ENCODE results near the gene MADD.

The MADD gene

GRCh38 chr11:47260366-47260765, 9.6 kb upstream of the MADD start:
- Histone ChIP-seq H3K27ac (ENCODE audit: low read depth, low read length) (no peak overlapping the region), H2AFZ (ENCODE audit: insufficient read depth, low read length, poor library complexity) (no peak overlapping the region), H4K91ac (ENCODE audit: low read depth, low read length) (peak overlapping the region; percentile 16), H3K27me3 (ENCODE audit: insufficient read depth, low read length) (no peaks in the 10 kb centered on the region), H3K79me1 (ENCODE audit: low read length) (peaks cover 23% of the 10 kb centered on the region), H3K4ac (ENCODE audit: low read depth, low read length) (peak overlapping the region; percentile 29), H3K4me2 (ENCODE audit: low read length) (no peak overlapping the region), H3K9ac (ENCODE audit: low read length) (no peak overlapping the region), H3K18ac (ENCODE audit: low read length) (peak overlapping the region; percentile 39), H4K12ac (ENCODE audit: low read depth, low read length) (no peak overlapping the region), H3K14ac (ENCODE audit: low read length) (no peak overlapping the region), H3K79me2 (ENCODE audit: control insufficient read depth, insufficient read depth, low read length, poor library complexity) (no peaks in the 10 kb centered on the region), H3K9me3 (ENCODE audit: insufficient read depth, low read depth, low read length) (peaks cover 2% of the 10 kb centered on the region), H3K23ac (ENCODE audit: low read length) (no peak overlapping the region), H3K4me1 (ENCODE audit: control insufficient read depth in 1 of 2, insufficient read depth in 2 of 2, low read length in 2 of 2) (peaks cover 21 to 25% of the 10 kb centered on the region in 2 experiments), H3K4me3 (ENCODE audit: low read depth, low read length) (no peak overlapping the region), H2AK5ac (ENCODE audit: low read length) (peak overlapping the region; percentile 70), H2BK5ac (ENCODE audit: low read depth, low read length, poor library complexity) (no peak overlapping the region), H3K36me3 (ENCODE audit: control insufficient read depth in 1 of 2, insufficient read depth in 2 of 2, low read length in 2 of 2) (peaks cover 4 to 5% of the 10 kb centered on the region in 2 experiments), H2BK12ac (ENCODE audit: low read length) (peak overlapping the region; percentile 29), H2BK120ac (ENCODE audit: insufficient read depth, low read length, poor library complexity) (no peak overlapping the region), H4K8ac (ENCODE audit: low read depth, low read length) (peak overlapping the region; percentile 17)
- no CpG with 5 or more reads among the region's 19 CpGs for WGBS (ENCODE audit: extremely low coverage, insufficient coverage, insufficient read length)
- no peak for DNase-seq

- Histone ChIP-seq H3K18ac (ENCODE audit: low read length) (no peak overlapping the region), H3K4ac (ENCODE audit: low read depth, low read length) (no peak overlapping the region), H2AK5ac (ENCODE audit: low read length) (no peak overlapping the region), H2BK5ac (ENCODE audit: low read depth, low read length, poor library complexity) (no peak overlapping the region), H4K12ac (ENCODE audit: low read depth, low read length) (no peak overlapping the region), H2BK120ac (ENCODE audit: insufficient read depth, low read length, poor library complexity) (no peak overlapping the region), H2BK12ac (ENCODE audit: low read length) (no peak overlapping the region), H3K4me2 (ENCODE audit: low read length) (no peak overlapping the region), H3K14ac (ENCODE audit: low read length) (no peak overlapping the region), H2AFZ (ENCODE audit: insufficient read depth, low read length, poor library complexity) (no peak overlapping the region), H4K8ac (ENCODE audit: low read depth, low read length) (no peak overlapping the region), H3K4me3 (ENCODE audit: low read depth, low read length) (no peak overlapping the region), H3K27me3 (ENCODE audit: insufficient read depth, low read length) (no peaks in the 10 kb centered on the region), H3K27ac (ENCODE audit: low read depth, low read length) (no peak overlapping the region), H3K9ac (ENCODE audit: low read length) (no peak overlapping the region), H3K4me1 (ENCODE audit: control insufficient read depth in 1 of 2, insufficient read depth in 2 of 2, low read length in 2 of 2) (peaks cover 21 to 28% of the 10 kb centered on the region in 2 experiments), H3K79me1 (ENCODE audit: low read length) (peaks cover 23% of the 10 kb centered on the region), H3K79me2 (ENCODE audit: control insufficient read depth, insufficient read depth, low read length, poor library complexity) (no peaks in the 10 kb centered on the region), H3K36me3 (ENCODE audit: control insufficient read depth in 1 of 2, insufficient read depth in 2 of 2, low read length in 2 of 2) (peaks cover 4 to 5% of the 10 kb centered on the region in 2 experiments), H4K91ac (ENCODE audit: low read depth, low read length) (no peak overlapping the region), H3K9me3 (ENCODE audit: insufficient read depth, low read depth, low read length) (peaks cover 2% of the 10 kb centered on the region), H3K23ac (ENCODE audit: low read length) (no peak overlapping the region)
- DNase-seq = no peak
- no CpG with 5 or more reads among the region's 22 CpGs for WGBS (ENCODE audit: extremely low coverage, insufficient coverage, insufficient read length)
Measured at GRCh38 chr11:47261291-47261800, 8.6 kb upstream of the MADD start.

GRCh38 chr11:47264119-47264518, 5.8 kb upstream of the MADD start:
- H3K27ac ChIP-seq (ENCODE audit: low read depth, low read length) = no peak overlapping the region
- no peak overlapping the region for H3K18ac ChIP-seq (ENCODE audit: low read length)
- no peak overlapping the region for H2BK12ac ChIP-seq (ENCODE audit: low read length)
- H3K4me2 ChIP-seq (ENCODE audit: low read length) = no peak overlapping the region
- no peaks in the 10 kb centered on the region for H3K27me3 ChIP-seq (ENCODE audit: insufficient read depth, low read length)
- H3K9ac ChIP-seq (ENCODE audit: low read length) = no peak overlapping the region
- H3K14ac ChIP-seq (ENCODE audit: low read length) = no peak overlapping the region
- H2BK120ac ChIP-seq (ENCODE audit: insufficient read depth, low read length, poor library complexity) = no peak overlapping the region
- no peak overlapping the region for H3K4me3 ChIP-seq (ENCODE audit: low read depth, low read length)
- no peak overlapping the region for H3K4ac ChIP-seq (ENCODE audit: low read depth, low read length)
- no peak overlapping the region for H2BK5ac ChIP-seq (ENCODE audit: low read depth, low read length, poor library complexity)
- no peak for DNase-seq
- no peak overlapping the region for H4K91ac ChIP-seq (ENCODE audit: low read depth, low read length)
- peaks cover under 1% of the 10 kb centered on the region for H3K79me2 ChIP-seq (ENCODE audit: control insufficient read depth, insufficient read depth, low read length, poor library complexity)
- no peak overlapping the region for H4K8ac ChIP-seq (ENCODE audit: low read depth, low read length)
- H3K36me3 ChIP-seq (ENCODE audit: control insufficient read depth in 1 of 2, insufficient read depth in 2 of 2, low read length in 2 of 2) = peaks cover 4 to 5% of the 10 kb centered on the region in 2 experiments
- no peak overlapping the region for H2AK5ac ChIP-seq (ENCODE audit: low read length)
- H3K9me3 ChIP-seq (ENCODE audit: insufficient read depth, low read depth, low read length) = peaks cover 2% of the 10 kb centered on the region
- H3K79me1 ChIP-seq (ENCODE audit: low read length) = peaks cover 19% of the 10 kb centered on the region
- H3K23ac ChIP-seq (ENCODE audit: low read length) = peak overlapping the region; percentile 42
- WGBS (ENCODE audit: extremely low coverage, insufficient coverage, insufficient read length) = no CpG with 5 or more reads among the region's 6 CpGs
- no peak overlapping the region for H2AFZ ChIP-seq (ENCODE audit: insufficient read depth, low read length, poor library complexity)
- H3K4me1 ChIP-seq (ENCODE audit: control insufficient read depth in 1 of 2, insufficient read depth in 2 of 2, low read length in 2 of 2) = peaks cover 16 to 24% of the 10 kb centered on the region in 2 experiments
- no peak overlapping the region for H4K12ac ChIP-seq (ENCODE audit: low read depth, low read length)

GRCh38 chr11:47264521-47264920, 5.4 kb upstream of the MADD start:
- Histone ChIP-seq H3K4me2 (ENCODE audit: low read length) (no peak overlapping the region), H3K23ac (ENCODE audit: low read length) (no peak overlapping the region)

More at GRCh38 chr11:47264521-47264920, 5.4 kb upstream of the MADD start:
- Histone ChIP-seq H3K36me3 (ENCODE audit: control insufficient read depth in 1 of 2, insufficient read depth in 2 of 2, low read length in 2 of 2) (peaks cover 4 to 5% of the 10 kb centered on the region in 2 experiments), H2BK5ac (ENCODE audit: low read depth, low read length, poor library complexity) (no peak overlapping the region), H2AFZ (ENCODE audit: insufficient read depth, low read length, poor library complexity) (no peak overlapping the region), H3K4ac (ENCODE audit: low read depth, low read length) (no peak overlapping the region), H3K18ac (ENCODE audit: low read length) (no peak overlapping the region), H3K4me1 (ENCODE audit: control insufficient read depth in 1 of 2, insufficient read depth in 2 of 2, low read length in 2 of 2) (peaks cover 15 to 25% of the 10 kb centered on the region in 2 experiments), H3K9me3 (ENCODE audit: insufficient read depth, low read depth, low read length) (peaks cover 2% of the 10 kb centered on the region), H2AK5ac (ENCODE audit: low read length) (no peak overlapping the region), H3K27me3 (ENCODE audit: insufficient read depth, low read length) (no peaks in the 10 kb centered on the region), H3K79me2 (ENCODE audit: control insufficient read depth, insufficient read depth, low read length, poor library complexity) (peaks cover 3% of the 10 kb centered on the region), H4K8ac (ENCODE audit: low read depth, low read length) (no peak overlapping the region), H3K27ac (ENCODE audit: low read depth, low read length) (no peak overlapping the region), H4K91ac (ENCODE audit: low read depth, low read length) (peak overlapping the region; percentile 51), H3K9ac (ENCODE audit: low read length) (no peak overlapping the region), H3K79me1 (ENCODE audit: low read length) (peaks cover 19% of the 10 kb centered on the region), H2BK12ac (ENCODE audit: low read length) (no peak overlapping the region), H4K12ac (ENCODE audit: low read depth, low read length) (no peak overlapping the region), H3K4me3 (ENCODE audit: low read depth, low read length) (no peak overlapping the region), H2BK120ac (ENCODE audit: insufficient read depth, low read length, poor library complexity) (peak overlapping the region; percentile 28), H3K14ac (ENCODE audit: low read length) (no peak overlapping the region)
- no peak for DNase-seq
- WGBS (ENCODE audit: extremely low coverage, insufficient coverage, insufficient read length) = no CpG with 5 or more reads among the region's 4 CpGs

All from trophoblast cell (in vitro differentiated cells and primary cell).